Karpas-422 (cell line): ENCODE results near the gene TP53BP1. TPM values are rescaled to one million over a fixed set of nuclear protein-coding genes. Genes with fewer than 3 reads are reported as not detected.
A peak's percentile ranks its signal among the peaks of the same experiment; 100 is the strongest.

Source experiments
- DNase-seq: peaks from one replicate; pipeline ENCODE4 v3.0.0-alpha.2; 2015
- H2AFZ ChIP-seq: fragments of 200-600 bp; sonication (generic); 2 replicates; pipeline ENCODE4 v1.6.1; 2014; ENCODE audit warnings: antibody characterized with exemption, low read length, mixed read lengths
- H3K27ac ChIP-seq: fragments of 200-600 bp; sonication (generic); 2 replicates; pipeline ENCODE4 v1.5.1; 2014; ENCODE audit warnings: mild to moderate bottlenecking, low read length, moderate library complexity
- H3K27me3 ChIP-seq: fragments of 200-600 bp; sonication (generic); 2 replicates; pipeline ENCODE4 v1.6.1; 2014; ENCODE audit warnings: low read length, mixed read lengths
- H3K36me3 ChIP-seq: fragments of 200-600 bp; sonication (generic); 2 replicates; pipeline ENCODE4 v1.6.1; 2014; ENCODE audit warnings: low read length, mixed read lengths; ENCODE audit not compliant: insufficient read depth
- H3K4me1 ChIP-seq: fragments of 200-600 bp; sonication (generic); 2 replicates; pipeline ENCODE4 v1.6.1; 2014; ENCODE audit warnings: mild to moderate bottlenecking, low read length, mixed read lengths
- H3K4me2 ChIP-seq: fragments of 200-600 bp; sonication (generic); 2 replicates; pipeline ENCODE4 v1.6.1; 2014; ENCODE audit warnings: low read length, low read depth, mild to moderate bottlenecking; ENCODE audit not compliant: poor library complexity, severe bottlenecking
- H3K4me3 ChIP-seq: fragments of 200-600 bp; sonication (generic); 2 replicates; pipeline ENCODE4 v1.5.1; 2014; ENCODE audit warnings: mild to moderate bottlenecking, antibody characterized with exemption, low read length, mixed read lengths
- H3K79me2 ChIP-seq: fragments of 200-600 bp; sonication (generic); 2 replicates; pipeline ENCODE4 v1.6.1; 2014; ENCODE audit warnings: mild to moderate bottlenecking, low read length, mixed read lengths
- H3K9ac ChIP-seq: fragments of 200-600 bp; sonication (generic); 2 replicates; pipeline ENCODE4 v1.6.0; 2014; ENCODE audit warnings: low read length
- H3K9me2 ChIP-seq: fragments of 200-600 bp; sonication (generic), shearing (Covaris generic); replicated peaks from 2 replicates; pipeline ENCODE4 v1.6.0; 2014; ENCODE audit warnings: mild to moderate bottlenecking, low read length, moderate library complexity; ENCODE audit not compliant: insufficient read depth
- H3K9me3 ChIP-seq: fragments of 300-700, 200-600 bp; sonication (generic); 2 replicates; pipeline ENCODE4 v1.6.1; 2014; ENCODE audit warnings: low read length, mixed read lengths
- H4K20me1 ChIP-seq: fragments of 200-600 bp; sonication (generic); 2 replicates; pipeline ENCODE4 v1.6.1; 2014; ENCODE audit warnings: mild to moderate bottlenecking, antibody characterized with exemption, low read length, low read depth; ENCODE audit not compliant: insufficient read depth
- total RNA-seq: library from RNA; depleted of rRNA; stranded (reverse); fragments of >200 nt; shearing (Covaris generic); gene quantifications from 2 replicates; pipeline ENCODE4 v1.2.3, GENCODE V29; 2014; ENCODE audit warnings: low replicate concordance

TP53BP1 gene
- total RNA-seq, 1 experiment from 2014 or later, result 62.7 TPM

GRCh38 chr15:43487271-43487895 is 5.6 kb downstream of the TP53BP1 start:
- peaks cover 31% of the 10 kb centered on the region for H3K36me3 ChIP-seq
- no peak overlapping the region for H3K9ac ChIP-seq
- H2AFZ ChIP-seq, result no peak overlapping the region
- H3K27ac ChIP-seq, result no peak overlapping the region
- no peak overlapping the region for H3K4me3 ChIP-seq
- no peaks in the 10 kb centered on the region for H4K20me1 ChIP-seq
- H3K27me3 ChIP-seq, result no peaks in the 10 kb centered on the region
- no peaks in the 10 kb centered on the region for H3K9me3 ChIP-seq
- H3K4me2 ChIP-seq, result no peak overlapping the region
- peaks cover 11% of the 10 kb centered on the region for H3K4me1 ChIP-seq
- peaks cover 39% of the 10 kb centered on the region for H3K79me2 ChIP-seq
- no peaks in the 10 kb centered on the region for H3K9me2 ChIP-seq
- DNase-seq, result no peak

- no peaks in the 10 kb centered on the region for H3K27me3 ChIP-seq
- H3K27ac ChIP-seq, result no peak overlapping the region
- no peak overlapping the region for H3K4me2 ChIP-seq
- DNase-seq, result no peak
- H3K36me3 ChIP-seq, result peaks cover 27% of the 10 kb centered on the region
- H3K79me2 ChIP-seq, result peaks cover 23% of the 10 kb centered on the region
- no peaks in the 10 kb centered on the region for H3K4me1 ChIP-seq
- H3K9me3 ChIP-seq, result no peaks in the 10 kb centered on the region
- no peaks in the 10 kb centered on the region for H3K9me2 ChIP-seq
- H4K20me1 ChIP-seq, result no peaks in the 10 kb centered on the region
- H3K9ac ChIP-seq, result no peak overlapping the region
- no peak overlapping the region for H3K4me3 ChIP-seq
- no peak overlapping the region for H2AFZ ChIP-seq
Measured at GRCh38 chr15:43484455-43484854, 8.5 kb downstream of the TP53BP1 start.

GRCh38 chr15:43483297-43484128 is 9.4 kb downstream of the TP53BP1 start:
- Histone ChIP-seq H3K27me3 (no peaks in the 10 kb centered on the region), H3K4me2 (no peak overlapping the region), H3K27ac (no peak overlapping the region), H3K4me3 (no peak overlapping the region), H2AFZ (no peak overlapping the region), H4K20me1 (no peaks in the 10 kb centered on the region), H3K79me2 (peaks cover 15% of the 10 kb centered on the region), H3K9me3 (no peaks in the 10 kb centered on the region), H3K4me1 (no peaks in the 10 kb centered on the region), H3K9ac (no peak overlapping the region), H3K9me2 (no peaks in the 10 kb centered on the region), H3K36me3 (peaks cover 28% of the 10 kb centered on the region)
- DNase-seq, result peak; percentile 45

- Histone ChIP-seq H2AFZ (no peak overlapping the region), H3K4me2 (no peak overlapping the region), H3K27ac (no peak overlapping the region), H3K9me3 (no peaks in the 10 kb centered on the region), H4K20me1 (no peaks in the 10 kb centered on the region), H3K9ac (no peak overlapping the region), H3K4me1 (no peaks in the 10 kb centered on the region), H3K27me3 (no peaks in the 10 kb centered on the region), H3K79me2 (peaks cover 4% of the 10 kb centered on the region), H3K36me3 (peaks cover 56% of the 10 kb centered on the region), H3K9me2 (no peaks in the 10 kb centered on the region), H3K4me3 (no peak overlapping the region)
- DNase-seq, result no peak
Measured at GRCh38 chr15:43473885-43474284, 19.1 kb downstream of the TP53BP1 start.

- peaks cover 51% of the 10 kb centered on the region for H3K36me3 ChIP-seq
- no peaks in the 10 kb centered on the region for H3K4me1 ChIP-seq
- no peak overlapping the region for H2AFZ ChIP-seq
- H3K9me2 ChIP-seq, result no peaks in the 10 kb centered on the region
- no peak for DNase-seq
- no peaks in the 10 kb centered on the region for H3K79me2 ChIP-seq
- no peak overlapping the region for H3K9ac ChIP-seq
- no peaks in the 10 kb centered on the region for H3K27me3 ChIP-seq
- no peak overlapping the region for H3K4me2 ChIP-seq
- H3K27ac ChIP-seq, result no peak overlapping the region
- H3K9me3 ChIP-seq, result no peaks in the 10 kb centered on the region
- H4K20me1 ChIP-seq, result no peaks in the 10 kb centered on the region
- H3K4me3 ChIP-seq, result no peak overlapping the region
Measured at GRCh38 chr15:43471975-43472374, 21.0 kb downstream of the TP53BP1 start.

GRCh38 chr15:43469867-43470266 is 23.1 kb downstream of the TP53BP1 start:
- H3K4me3 ChIP-seq, result no peak overlapping the region
- H3K36me3 ChIP-seq, result peaks cover 54% of the 10 kb centered on the region
- DNase-seq, result no peak
- H3K9me3 ChIP-seq, result no peaks in the 10 kb centered on the region
- H3K27me3 ChIP-seq, result no peaks in the 10 kb centered on the region
- no peaks in the 10 kb centered on the region for H3K4me1 ChIP-seq
- no peaks in the 10 kb centered on the region for H4K20me1 ChIP-seq
- H3K9ac ChIP-seq, result no peak overlapping the region
- no peaks in the 10 kb centered on the region for H3K9me2 ChIP-seq
- H2AFZ ChIP-seq, result no peak overlapping the region
- H3K4me2 ChIP-seq, result no peak overlapping the region
- no peak overlapping the region for H3K27ac ChIP-seq
- peaks cover 5% of the 10 kb centered on the region for H3K79me2 ChIP-seq

GRCh38 chr15:43465100-43465499 is 27.9 kb downstream of the TP53BP1 start:
- Histone ChIP-seq H3K9me3 (no peaks in the 10 kb centered on the region), H3K79me2 (peaks cover 27% of the 10 kb centered on the region), H3K9ac (no peak overlapping the region), H4K20me1 (no peaks in the 10 kb centered on the region), H3K27ac (no peak overlapping the region), H3K4me3 (no peak overlapping the region), H3K4me1 (no peaks in the 10 kb centered on the region), H3K4me2 (no peak overlapping the region), H3K36me3 (peaks cover 58% of the 10 kb centered on the region), H2AFZ (no peak overlapping the region), H3K27me3 (no peaks in the 10 kb centered on the region), H3K9me2 (no peaks in the 10 kb centered on the region)
- DNase-seq, result no peak

GRCh38 chr15:43463998-43464397 is 29.0 kb downstream of the TP53BP1 start:
- Histone ChIP-seq H3K36me3 (peaks cover 55% of the 10 kb centered on the region), H3K4me1 (no peaks in the 10 kb centered on the region)

More at GRCh38 chr15:43463998-43464397, 29.0 kb downstream of the TP53BP1 start:
- Histone ChIP-seq H3K27me3 (no peaks in the 10 kb centered on the region), H3K9ac (no peak overlapping the region), H4K20me1 (no peaks in the 10 kb centered on the region), H2AFZ (no peak overlapping the region), H3K4me3 (no peak overlapping the region), H3K27ac (no peak overlapping the region), H3K4me2 (no peak overlapping the region), H3K9me2 (no peaks in the 10 kb centered on the region), H3K79me2 (peaks cover 32% of the 10 kb centered on the region), H3K9me3 (no peaks in the 10 kb centered on the region)
- DNase-seq, result no peak
